Amygdala (tissue), 56 donors: Measurements from ENCODE around the gene C10orf62.
"Not testable (repeated sequence)": the region's sequence is repeated elsewhere in the genome, so short reads cannot be mapped to it uniquely, and the experiment has no call there.

ENCODE experiments used
- DNase-seq, 56 donors: peaks; one replicate each; lab custom pipeline; 2025; lab: John Stamatoyannopoulos, UW

The C10orf62 gene

DNA sequence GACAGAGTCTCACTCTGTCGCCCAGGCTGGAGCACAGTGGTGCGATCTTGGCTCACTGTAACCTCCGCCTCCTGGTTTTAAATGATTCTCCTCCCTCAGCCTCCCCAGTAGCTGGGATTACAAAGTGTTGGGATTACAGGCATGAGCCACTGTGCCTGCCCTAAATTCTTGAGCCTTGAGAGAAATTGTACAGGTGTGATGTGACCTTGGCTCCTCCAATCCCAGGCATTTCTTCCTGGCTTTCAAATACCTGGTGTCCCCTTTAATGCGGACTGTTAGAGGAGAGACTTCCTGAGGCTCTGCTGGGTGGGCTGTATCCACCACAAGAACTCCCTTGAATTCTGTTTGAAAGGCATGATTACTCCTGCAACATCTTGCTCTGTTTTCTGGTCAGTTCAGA, 28.8 kb downstream of the C10orf62 start:
- DNase-seq: no peak

DNA sequence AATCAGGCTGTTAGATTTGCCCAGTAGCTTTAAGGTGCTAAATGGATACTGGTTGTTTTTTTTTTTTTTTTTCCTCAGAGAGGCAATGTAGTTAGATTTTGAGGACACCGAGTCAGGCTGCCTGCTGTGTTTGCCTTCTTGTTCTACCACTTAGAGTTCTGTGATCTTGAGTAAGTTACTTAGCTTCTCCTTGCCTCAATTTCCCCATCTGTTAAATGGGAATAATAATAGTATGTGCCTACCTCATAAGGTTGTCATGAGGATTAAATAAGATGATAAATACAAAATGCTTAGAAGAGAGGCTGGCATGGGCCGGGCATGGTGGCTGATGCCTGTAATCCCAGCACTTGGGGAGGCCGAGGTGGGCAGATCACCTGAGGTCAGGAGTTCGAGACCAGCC, 29.2 kb downstream of the C10orf62 start:
- no peak for DNase-seq

DNA sequence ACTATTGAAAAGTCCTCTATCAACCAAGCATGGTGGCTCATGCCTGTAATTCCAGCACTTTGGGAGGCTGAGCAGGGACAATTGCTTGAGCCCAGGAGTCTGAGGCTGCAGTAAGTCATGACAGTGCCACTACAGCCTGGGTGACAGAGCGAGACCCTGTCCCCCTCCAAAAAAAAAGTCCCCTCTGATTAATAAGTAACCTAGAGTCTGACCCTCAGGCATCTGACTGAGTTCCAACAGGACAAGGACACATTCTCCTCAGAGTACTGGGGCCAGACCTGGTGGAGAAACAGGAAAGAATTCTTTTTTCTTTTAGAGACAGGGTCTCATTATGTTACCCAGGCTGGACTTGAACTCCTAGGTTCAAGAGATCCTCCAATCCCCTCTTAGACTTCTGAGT, 33.8 kb downstream of the C10orf62 start:
- no peak for DNase-seq

DNA sequence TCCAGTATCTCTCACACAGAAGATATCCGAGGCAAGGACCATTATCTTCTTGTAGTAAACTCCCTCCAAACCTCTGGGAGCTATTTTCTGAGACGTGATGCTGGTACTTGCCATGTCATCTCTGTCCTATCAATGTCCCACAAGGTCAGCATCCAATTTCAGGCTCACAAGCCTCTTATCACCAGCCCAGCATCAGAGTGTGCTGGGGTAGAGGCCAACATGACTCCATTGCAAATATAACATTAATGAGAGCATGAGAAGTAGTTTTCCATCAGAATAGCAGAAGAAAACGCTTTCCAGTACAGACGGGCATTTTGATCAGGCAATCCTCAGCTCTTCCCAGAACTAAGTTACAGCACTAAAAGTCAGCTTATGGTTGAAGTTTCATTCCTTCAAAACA, 38.2 kb downstream of the C10orf62 start:
- DNase-seq: no peak

DNA sequence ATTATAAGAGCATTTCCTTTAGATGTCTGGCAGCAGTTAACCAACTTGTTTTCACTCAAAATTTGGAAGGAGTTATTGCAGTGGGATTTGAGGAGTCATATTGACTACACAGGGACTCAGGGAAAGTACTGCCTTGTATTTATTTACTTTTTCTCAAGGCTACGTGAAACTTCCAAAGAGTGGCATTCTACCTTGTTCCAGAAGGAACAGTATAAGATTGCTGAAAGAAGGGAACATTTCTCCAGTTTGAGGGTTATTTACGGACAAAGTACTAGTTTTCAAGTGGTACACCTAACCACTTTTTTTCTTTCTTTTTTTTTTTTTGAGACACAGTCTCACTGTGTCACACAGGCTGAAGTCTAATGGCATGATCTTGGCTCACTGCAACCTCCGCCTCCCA, 38.7 kb downstream of the C10orf62 start:
- DNase-seq: no peak

DNA sequence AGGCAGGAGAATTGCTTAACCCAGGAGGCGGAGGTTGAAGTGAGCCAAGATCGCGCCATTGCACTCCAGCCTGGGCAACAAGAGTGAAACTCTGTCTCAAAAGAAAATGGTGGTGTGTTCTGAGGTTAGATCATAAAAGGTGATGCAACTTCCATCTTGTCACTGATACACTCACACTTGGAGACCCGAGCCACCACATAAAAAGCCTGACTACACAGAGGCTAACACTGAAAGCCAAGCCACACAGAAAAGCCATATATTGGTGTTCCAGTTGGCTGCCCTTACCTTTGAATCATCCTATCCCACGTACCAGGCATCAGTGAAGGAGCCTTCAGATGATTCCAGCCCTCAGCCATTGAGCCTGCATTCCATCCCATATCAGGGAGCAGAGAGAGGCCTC, 39.8 kb downstream of the C10orf62 start:
- DNase-seq: no peak

DNA sequence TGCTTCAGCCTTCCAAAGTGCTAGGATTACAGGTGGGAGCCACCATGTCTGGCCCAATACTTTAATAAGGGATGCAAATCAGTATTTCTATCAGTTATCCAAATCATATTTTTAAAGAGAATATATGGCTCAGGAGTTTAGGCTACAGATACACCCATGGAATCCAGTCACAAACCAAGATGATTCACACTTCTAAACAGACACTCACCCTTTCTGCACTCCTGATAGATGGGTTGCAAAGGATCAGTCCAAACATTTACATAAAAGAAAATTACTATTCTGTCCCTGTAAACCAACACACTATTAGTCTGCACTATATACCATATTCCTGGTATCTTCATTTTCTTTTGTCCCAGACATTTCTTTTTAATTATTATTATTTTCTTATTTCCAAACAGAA, 41.6 kb downstream of the C10orf62 start:
- no peak for DNase-seq

DNA sequence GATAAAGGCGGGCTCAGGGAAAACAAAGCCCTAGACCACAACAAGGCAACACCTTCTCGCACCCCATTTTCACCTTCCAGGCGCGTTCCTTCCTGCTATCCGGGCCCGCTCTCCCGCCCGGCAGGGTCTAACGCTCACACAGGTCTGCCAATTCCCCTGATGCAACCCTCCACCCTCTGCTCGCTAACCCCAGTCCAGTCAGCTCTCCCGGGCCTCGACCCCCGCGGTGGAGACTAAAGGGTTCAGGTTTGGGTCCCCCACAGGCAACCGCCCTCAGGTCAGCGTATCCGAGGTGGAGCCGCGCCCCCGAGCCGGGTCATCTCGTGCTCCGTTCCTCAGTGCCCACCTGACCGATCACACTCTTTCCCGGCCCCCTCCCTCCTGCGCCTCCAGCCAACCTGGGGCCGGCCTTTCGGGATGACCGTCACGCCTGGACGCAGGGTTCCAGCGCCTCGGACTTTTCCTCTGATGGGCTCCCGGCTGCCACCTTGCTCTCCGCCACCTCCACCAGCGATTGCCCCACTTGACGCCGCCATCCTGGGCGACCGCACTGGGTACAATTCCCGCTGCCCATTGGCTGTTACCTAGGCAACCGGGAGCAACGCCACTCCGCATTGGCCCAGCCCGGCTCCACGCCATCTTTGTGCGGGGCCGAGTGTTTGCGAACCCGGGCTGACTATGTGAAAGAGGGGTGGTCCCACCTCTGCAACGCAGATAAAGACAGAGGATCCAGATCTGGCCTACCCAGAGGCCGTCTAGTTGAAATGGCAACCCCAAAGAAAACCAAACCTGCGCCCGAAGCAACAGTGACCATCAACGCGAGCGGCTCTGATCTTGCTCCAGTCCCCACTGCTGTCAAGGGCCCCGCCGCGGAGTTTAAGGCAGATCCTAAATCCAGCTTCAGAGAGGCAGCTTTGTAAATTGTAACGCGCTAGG, 43.7 kb downstream of the C10orf62 start, which contains the start of gene MORN4:
Gene MORN4 (minus strand): TSS at position 552 of the 936 bp plus-strand sequence. CDS start 13,847 bp downstream, outside the sequence.
- peak; percentile 65 to 96 (median 88) for DNase-seq

DNA sequence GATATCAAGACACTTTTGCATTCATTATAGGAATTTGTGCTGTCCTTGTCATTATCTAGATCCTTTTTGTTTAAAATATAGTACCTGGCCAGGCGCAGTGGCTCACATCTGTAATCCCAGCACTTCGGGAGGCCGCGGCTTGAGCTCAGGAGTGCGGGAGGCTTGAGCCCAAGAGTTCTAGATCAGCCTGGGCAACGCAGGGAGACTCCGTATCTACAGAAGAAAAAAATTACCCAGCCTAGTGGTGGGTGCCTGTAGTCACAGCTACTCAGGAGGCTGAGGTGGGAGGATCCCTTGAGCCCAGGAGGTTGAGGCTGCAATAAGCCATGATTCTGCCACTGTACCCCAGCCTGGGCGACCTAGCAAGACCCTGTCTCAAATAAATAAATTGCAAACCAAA, 44.4 kb downstream of the C10orf62 start:
- DNase-seq: no peak

DNA sequence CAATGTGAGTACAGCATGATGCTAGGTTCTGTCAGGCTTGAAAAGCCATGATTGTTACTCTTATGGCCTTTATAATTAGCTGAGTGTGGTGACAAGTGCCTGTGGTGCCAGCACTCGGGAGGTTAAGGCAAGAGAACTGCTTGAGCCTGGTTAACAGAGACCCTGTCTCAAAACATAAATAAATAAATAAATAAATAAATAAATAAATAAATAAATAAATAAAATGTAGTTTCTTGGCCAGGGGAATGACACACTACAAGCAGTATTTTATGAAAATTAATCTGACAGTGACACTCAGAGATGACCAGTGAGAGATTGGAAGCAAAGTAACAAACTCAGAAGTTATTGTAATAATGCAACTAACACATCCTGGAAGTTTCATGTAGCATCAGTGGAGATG, 46.1 kb downstream of the C10orf62 start:
- no peak for DNase-seq

DNA sequence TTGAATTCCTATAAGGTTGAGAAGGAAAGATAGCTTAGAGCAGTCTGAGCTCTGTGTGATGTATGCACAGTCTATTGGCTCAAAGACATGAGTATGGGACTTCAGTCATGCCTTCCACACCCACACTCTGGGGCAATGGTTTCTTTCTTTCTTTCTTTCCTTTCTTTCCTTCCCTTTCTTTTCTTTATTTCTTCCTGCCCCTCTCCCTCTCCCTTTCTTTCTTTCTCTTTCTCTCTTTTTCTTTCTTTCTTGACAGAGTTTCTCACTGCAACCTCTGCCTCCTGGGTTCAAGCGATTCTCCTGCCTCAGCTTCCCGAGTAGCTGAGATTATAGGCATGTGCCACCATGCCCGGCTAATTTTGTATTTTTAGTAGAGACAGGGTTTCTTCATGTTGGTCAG, 49.6 kb downstream of the C10orf62 start:
- DNase-seq: not testable (repeated sequence)

DNA sequence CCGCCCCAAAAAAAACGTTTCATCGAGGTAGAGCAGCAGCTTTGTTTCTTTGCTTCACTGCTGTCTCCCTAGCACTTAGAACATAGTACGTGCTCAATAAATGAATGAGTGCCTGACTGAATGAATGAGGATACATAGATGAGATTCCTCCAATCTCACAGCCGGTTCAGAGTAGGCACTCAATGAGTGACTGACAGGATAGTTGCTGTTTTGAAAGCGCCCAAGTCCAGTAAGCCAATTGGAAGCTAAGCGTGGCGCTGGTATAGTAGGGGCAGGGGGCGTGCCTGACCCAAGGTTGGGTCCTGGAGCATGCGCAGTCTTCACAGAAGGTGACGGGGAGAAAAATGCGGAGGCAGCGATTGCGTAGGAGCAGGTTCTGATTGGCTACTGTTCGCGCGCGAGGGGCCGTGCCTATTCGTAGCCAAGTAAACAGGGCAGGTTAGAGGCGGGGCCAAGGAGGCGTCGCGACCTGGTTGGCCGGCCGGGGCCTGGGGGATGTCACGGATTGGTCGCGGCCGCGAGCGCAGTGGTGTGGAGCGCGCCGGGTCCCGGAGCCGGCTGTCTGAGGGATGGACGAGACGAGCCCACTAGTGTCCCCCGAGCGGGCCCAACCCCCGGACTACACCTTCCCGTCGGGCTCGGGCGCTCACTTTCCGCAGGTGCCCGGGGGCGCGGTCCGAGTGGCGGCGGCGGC, 50.8 kb downstream of the C10orf62 start, which contains the start of gene PI4K2A:
Gene PI4K2A (plus strand): TSS at position 498 of the 694 bp plus-strand sequence. CDS start 72 bp downstream, at position 570.
- peak; percentile 90 to 99 (median 98) for DNase-seq
